Vagina (tissue), 2 donors: ENCODE data around the gene BASP1. TPM values are rescaled to one million over a fixed set of nuclear protein-coding genes. Genes with fewer than 3 reads are reported as not detected.

Source experiments
- DNase-seq, 2 donors: peaks; one replicate each; pipeline ENCODE4 v3.0.0-alpha.2; 2017; ENCODE audit errors: extremely low spot score in 2 of 2
- H3K27ac ChIP-seq: fragments of 200-600 bp; sonication (generic); one replicate; pipeline ENCODE4 v1.5.1; 2019
- H3K27me3 ChIP-seq: fragments of 200-600 bp; sonication (generic); one replicate; pipeline ENCODE4 v1.5.1; 2019
- H3K36me3 ChIP-seq, 2 donors: fragments of 200-600 bp; sonication (generic); one replicate each; pipeline ENCODE4 v1.5.1; 2017 to 2019
- H3K4me1 ChIP-seq: fragments of 200-600 bp; sonication (generic); one replicate; pipeline ENCODE4 v1.5.1; 2019
- H3K4me3 ChIP-seq, 2 donors: fragments of 200-600 bp; sonication (generic); 1 replicate in 1 of 2; 2 replicates in 1 of 2; pipeline ENCODE4 v1.5.1; 2016 to 2019
- H3K9me3 ChIP-seq: fragments of 200-600 bp; sonication (generic); one replicate; pipeline ENCODE4 v1.5.1; 2019
- CTCF ChIP-seq, 3 experiments: fragments of 450-650 bp in 2 of 3; fragments of 200-600 bp in 1 of 3; sonication (generic) in 1 of 3; IDR thresholded peaks; one replicate each; pipeline ENCODE4 v1.5.1; 2017 to 2019; ENCODE audit warnings: antibody characterized with exemption in 3 of 3, mild to moderate bottlenecking in 2 of 3, moderate library complexity in 2 of 3
- POLR2A ChIP-seq, 2 donors: fragments of 450-650 bp; IDR thresholded peaks; one replicate each; pipeline ENCODE4 v1.6.1; 2017; ENCODE audit warnings: antibody characterized with exemption in 2 of 2, mild to moderate bottlenecking in 2 of 2, moderate library complexity in 2 of 2
- POLR2AphosphoS5 ChIP-seq, 2 donors: sonication (generic); formaldehyde crosslinking; IDR thresholded peaks; one replicate each; pipeline ENCODE4 v1.9.0; 2017; ENCODE audit warnings: antibody characterized with exemption in 2 of 2, mild to moderate bottlenecking in 2 of 2, low read depth in 1 of 2; ENCODE audit not compliant: insufficient read depth in 1 of 2
- intact Hi-C: fragments of 100-400 bp; cut with DNase I; formaldehyde crosslinking; loops from one replicate; pipeline ENCODE4 v1.15.1; 2023
- total RNA-seq: library from RNA; depleted of rRNA; stranded (reverse); fragments of >200 nt; gene quantifications from one replicate; pipeline ENCODE4 v1.2.3, GENCODE V29; 2016

BASP1 gene
- total RNA-seq, 1 donor from 2014 or later: 46.4 TPM

- Histone ChIP-seq H3K9me3 (no peaks in the 10 kb centered on the region), H3K27ac (no peak overlapping the region), H3K4me1 (no peaks in the 10 kb centered on the region), H3K4me3 (no peak overlapping the region), H3K36me3 (no peaks in the 10 kb centered on the region), H3K27me3 (no peaks in the 10 kb centered on the region)
- intact Hi-C loops: no loop called here
- TF ChIP-seq POLR2A (IDR thresholded peaks at IDR 0.05) (no peak), CTCF (IDR thresholded peaks at IDR 0.05) (no peak), POLR2AphosphoS5 (IDR thresholded peaks at IDR 0.05; ENCODE audit: insufficient read depth in 1 of 2, low read depth in 1 of 2) (no peak)
- DNase-seq: no peak
These were observed 71.1 kb downstream of the BASP1 start for GRCh38 chr5:17288570-17288969.

GRCh38 chr5:17289681-17290539 is 72.5 kb downstream of the BASP1 start:
- Histone ChIP-seq H3K27ac (no peak overlapping the region), H3K4me1 (no peaks in the 10 kb centered on the region), H3K9me3 (no peaks in the 10 kb centered on the region), H3K36me3 (no peaks in the 10 kb centered on the region), H3K27me3 (no peaks in the 10 kb centered on the region), H3K4me3 (no peak overlapping the region)
- intact Hi-C loops: no loop called here
- no peak for DNase-seq
- TF ChIP-seq CTCF (IDR thresholded peaks at IDR 0.05) (no peak), POLR2AphosphoS5 (IDR thresholded peaks at IDR 0.05; ENCODE audit: insufficient read depth in 1 of 2, low read depth in 1 of 2) (no peak), POLR2A (IDR thresholded peaks at IDR 0.05) (no peak)

- intact Hi-C loops: no loop called here
- H3K4me1 ChIP-seq: no peaks in the 10 kb centered on the region
- H3K4me3 ChIP-seq: no peak overlapping the region
- no peak overlapping the region for H3K27ac ChIP-seq
- H3K9me3 ChIP-seq: no peaks in the 10 kb centered on the region
- no peaks in the 10 kb centered on the region for H3K27me3 ChIP-seq
- H3K36me3 ChIP-seq: no peaks in the 10 kb centered on the region
- DNase-seq: no peak
- TF ChIP-seq CTCF (IDR thresholded peaks at IDR 0.05) (no peak), POLR2AphosphoS5 (IDR thresholded peaks at IDR 0.05; ENCODE audit: insufficient read depth in 1 of 2, low read depth in 1 of 2) (no peak), POLR2A (IDR thresholded peaks at IDR 0.05) (no peak)
These were observed 73.1 kb downstream of the BASP1 start for GRCh38 chr5:17290540-17290974.

GRCh38 chr5:17292434-17293015 is 75.1 kb downstream of the BASP1 start:
- H3K27me3 ChIP-seq: no peaks in the 10 kb centered on the region
- intact Hi-C loops: no loop called here
- no peak overlapping the region for H3K4me3 ChIP-seq
- no peak overlapping the region for H3K27ac ChIP-seq
- no peaks in the 10 kb centered on the region for H3K36me3 ChIP-seq
- TF ChIP-seq POLR2AphosphoS5 (IDR thresholded peaks at IDR 0.05; ENCODE audit: insufficient read depth in 1 of 2, low read depth in 1 of 2) (no peak), CTCF (IDR thresholded peaks at IDR 0.05) (no peak), POLR2A (IDR thresholded peaks at IDR 0.05) (no peak)
- DNase-seq: no peak
- no peaks in the 10 kb centered on the region for H3K4me1 ChIP-seq
- no peaks in the 10 kb centered on the region for H3K9me3 ChIP-seq
